ENCODE measurements around the gene RRP7A.

- TF ChIP-seq CTCF (IDR thresholded peaks at IDR 0.05; ENCODE audit: borderline replicate concordance, extremely low read depth, low read length, poor library complexity, severe bottlenecking) (no peak), EZH2 (IDR thresholded peaks at IDR 0.05; ENCODE audit: borderline replicate concordance, low read depth, low read length, severe bottlenecking) (no peak)
Observed at GRCh38 chr22:42544686-42545085, 25.1 kb upstream of the RRP7A start.
